HEK293 (cell line): ENCODE results near the gene ITPRIPL2.

Source experiments
- ZSCAN5A ChIP-seq: fragments of 450-650 bp; formaldehyde crosslinking; IDR thresholded peaks from 2 replicates; pipeline ENCODE4 v1.5.1; 2016; ENCODE audit warnings: missing biosample characterization, missing genetic modification characterization
- TF ChIP-seq, protein P1 (sequence below): fragments of 450-650 bp; formaldehyde crosslinking; IDR thresholded peaks from 2 replicates; pipeline ENCODE4 v1.5.1; 2016; ENCODE audit warnings: missing biosample characterization, missing genetic modification characterization

DNA sequence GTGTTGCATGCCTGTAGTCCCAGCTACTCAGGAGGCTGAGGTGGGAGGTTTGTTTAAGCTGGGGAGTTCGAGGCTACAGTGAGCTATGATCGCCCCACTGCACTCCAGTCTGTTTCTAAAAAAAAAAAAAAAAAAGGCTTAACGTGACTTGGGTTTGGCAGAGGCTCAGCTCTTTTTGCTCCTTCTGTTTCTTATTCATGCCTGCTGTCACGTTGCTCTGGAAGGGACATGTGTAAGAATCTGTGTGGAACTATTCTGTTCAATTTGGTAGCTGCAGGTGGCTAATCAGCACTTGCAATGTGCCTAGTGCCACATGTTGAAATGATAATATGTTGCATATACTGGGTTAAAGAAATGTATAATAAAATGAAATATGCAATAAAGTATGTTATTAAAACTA lies 33.4 kb downstream of the ITPRIPL2 start:
- TF ChIP-seq ZSCAN5A (tag by site-specific recombination) = no peak
- TF ChIP-seq, protein P1, sequence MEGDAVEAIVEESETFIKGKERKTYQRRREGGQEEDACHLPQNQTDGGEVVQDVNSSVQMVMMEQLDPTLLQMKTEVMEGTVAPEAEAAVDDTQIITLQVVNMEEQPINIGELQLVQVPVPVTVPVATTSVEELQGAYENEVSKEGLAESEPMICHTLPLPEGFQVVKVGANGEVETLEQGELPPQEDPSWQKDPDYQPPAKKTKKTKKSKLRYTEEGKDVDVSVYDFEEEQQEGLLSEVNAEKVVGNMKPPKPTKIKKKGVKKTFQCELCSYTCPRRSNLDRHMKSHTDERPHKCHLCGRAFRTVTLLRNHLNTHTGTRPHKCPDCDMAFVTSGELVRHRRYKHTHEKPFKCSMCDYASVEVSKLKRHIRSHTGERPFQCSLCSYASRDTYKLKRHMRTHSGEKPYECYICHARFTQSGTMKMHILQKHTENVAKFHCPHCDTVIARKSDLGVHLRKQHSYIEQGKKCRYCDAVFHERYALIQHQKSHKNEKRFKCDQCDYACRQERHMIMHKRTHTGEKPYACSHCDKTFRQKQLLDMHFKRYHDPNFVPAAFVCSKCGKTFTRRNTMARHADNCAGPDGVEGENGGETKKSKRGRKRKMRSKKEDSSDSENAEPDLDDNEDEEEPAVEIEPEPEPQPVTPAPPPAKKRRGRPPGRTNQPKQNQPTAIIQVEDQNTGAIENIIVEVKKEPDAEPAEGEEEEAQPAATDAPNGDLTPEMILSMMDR = no peak
